ENCODE data around the gene KCTD1.

GRCh38 chr18:26461405-26461804 is 86.9 kb downstream of the KCTD1 start:
- TF ChIP-seq CTCF (IDR thresholded peaks at IDR 0.05), result no peak
- no peak for TF ChIP-seq POLR2A (IDR thresholded peaks at IDR 0.05)
